HepG2 (cell line): ENCODE results near the gene ACTR6. TPM values are rescaled to one million over a fixed set of nuclear protein-coding genes. Genes with fewer than 3 reads are reported as not detected.

Source experiments
- ETS1 ChIP-seq: sonication (generic); formaldehyde crosslinking; IDR thresholded peaks from 2 replicates; pipeline ENCODE4 v1.4.0; 2020; ENCODE audit warnings: missing genetic modification reagents
- GFI1 ChIP-seq: sonication (generic); formaldehyde crosslinking; IDR thresholded peaks from 2 replicates; pipeline ENCODE4 v1.5.0; 2020; ENCODE audit warnings: missing genetic modification reagents, mild to moderate bottlenecking, borderline replicate concordance
- HMGXB4 ChIP-seq, 2 experiments: sonication (generic) in 1 of 2; formaldehyde crosslinking in 1 of 2; IDR thresholded peaks; 2 replicates each; pipeline versions ENCODE4 v1.4.0 to v1.6.1; 2018 to 2020; ENCODE audit warnings: missing genetic modification reagents in 2 of 2, borderline replicate concordance in 1 of 2, low read depth in 1 of 2, mild to moderate bottlenecking in 1 of 2, missing biosample characterization in 1 of 2
- KLF15 ChIP-seq: sonication (generic); formaldehyde crosslinking; IDR thresholded peaks from 2 replicates; pipeline ENCODE4 v1.8.1; 2023; ENCODE audit warnings: borderline replicate concordance, mild to moderate bottlenecking, inconsistent platforms, missing genetic modification reagents, mixed read lengths
- MAF1 ChIP-seq: sonication (generic); formaldehyde crosslinking; IDR thresholded peaks from 2 replicates; pipeline ENCODE4 v1.5.0; 2020; ENCODE audit warnings: missing genetic modification reagents, borderline replicate concordance
- NCOA1 ChIP-seq: sonication (generic); formaldehyde crosslinking; IDR thresholded peaks from 2 replicates; pipeline ENCODE4 v1.9.0; 2021; ENCODE audit warnings: missing genetic modification reagents
- POLR2AphosphoS5 ChIP-seq: IDR thresholded peaks from 2 replicates; pipeline ENCODE4 v1.6.1; 2012; ENCODE audit warnings: low read depth, low read length
- PRDM15 ChIP-seq: sonication (generic); formaldehyde crosslinking; IDR thresholded peaks from 2 replicates; pipeline ENCODE4 v1.4.0; 2020; ENCODE audit warnings: missing genetic modification reagents
- SNAPC2 ChIP-seq: sonication (generic); formaldehyde crosslinking; IDR thresholded peaks from 2 replicates; pipeline ENCODE4 v1.8.1; 2022; ENCODE audit warnings: mild to moderate bottlenecking, missing genetic modification reagents
- SNRNP70 ChIP-seq: fragments of 200-400 bp; formaldehyde crosslinking; IDR thresholded peaks from 2 replicates; pipeline ENCODE4 v1.6.1; 2017; ENCODE audit warnings: mild to moderate bottlenecking, low read depth, low read length, moderate library complexity
- SRSF9 ChIP-seq: fragments of 200-400 bp; formaldehyde crosslinking; IDR thresholded peaks from 2 replicates; pipeline ENCODE4 v1.6.1; 2018; ENCODE audit warnings: borderline replicate concordance, mild to moderate bottlenecking, low read depth, low read length; ENCODE audit not compliant: insufficient read depth, poor library complexity, severe bottlenecking
- TARDBP ChIP-seq: sonication (generic); formaldehyde crosslinking; IDR thresholded peaks from 2 replicates; pipeline ENCODE4 v1.8.0; 2022; ENCODE audit warnings: mild to moderate bottlenecking, missing genetic modification reagents
- THAP11 ChIP-seq: IDR thresholded peaks from 2 replicates; pipeline ENCODE4 v1.6.1; 2016; ENCODE audit warnings: missing biosample characterization, missing genetic modification reagents
- WIZ ChIP-seq: sonication (generic); formaldehyde crosslinking; IDR thresholded peaks from 2 replicates; pipeline ENCODE4 v1.5.1; 2020; ENCODE audit warnings: mild to moderate bottlenecking, missing genetic modification reagents
- ZC3H4 ChIP-seq: sonication (generic); formaldehyde crosslinking; IDR thresholded peaks from 2 replicates; pipeline ENCODE4 v1.4.0; 2020; ENCODE audit warnings: missing genetic modification reagents, borderline replicate concordance
- ZKSCAN5 ChIP-seq: sonication (generic); formaldehyde crosslinking; IDR thresholded peaks from 2 replicates; pipeline ENCODE4 v1.5.1; 2020; ENCODE audit warnings: mild to moderate bottlenecking, missing genetic modification reagents
- ZKSCAN8 ChIP-seq: IDR thresholded peaks from 2 replicates; pipeline ENCODE4 v1.6.1; 2016; ENCODE audit warnings: borderline replicate concordance, missing genetic modification reagents, missing compliant biosample characterization
- ZMAT3 ChIP-seq: sonication (generic); formaldehyde crosslinking; conservative IDR thresholded peaks from 2 replicates; pipeline ENCODE4 v1.7.0; 2021; ENCODE audit warnings: missing genetic modification reagents
- ZMYM2 ChIP-seq: sonication (generic); formaldehyde crosslinking; IDR thresholded peaks from 2 replicates; pipeline ENCODE4 v1.8.0; 2022; ENCODE audit warnings: mild to moderate bottlenecking, missing genetic modification reagents
- ZNF326 ChIP-seq: sonication (generic); formaldehyde crosslinking; IDR thresholded peaks from 2 replicates; pipeline ENCODE4 v1.4.0; 2020; ENCODE audit warnings: missing genetic modification reagents, borderline replicate concordance
- ZNF432 ChIP-seq: sonication (generic); formaldehyde crosslinking; IDR thresholded peaks from 2 replicates; pipeline ENCODE4 v1.5.0; 2020; ENCODE audit warnings: missing genetic modification reagents, mild to moderate bottlenecking, borderline replicate concordance
- ZNF580 ChIP-seq: IDR thresholded peaks from 2 replicates; pipeline ENCODE4 v1.6.1; 2016; ENCODE audit warnings: low read depth, borderline replicate concordance
- ZNF619 ChIP-seq: sonication (generic); formaldehyde crosslinking; IDR thresholded peaks from 2 replicates; pipeline ENCODE4 v1.4.0; 2020; ENCODE audit warnings: mild to moderate bottlenecking, missing genetic modification reagents
- polyA plus RNA-seq, 8 experiments: library from polyadenylated mRNA; depleted of rRNA in 3 of 8; stranded (reverse) in 7 of 8; unstranded in 1 of 8; fragments of >200 nt; fragmentation: Illumina TruSeq in 4 of 8; extraction: Trizol in 4 of 8; gene quantifications; 2 replicates each; pipeline versions ENCODE4 v1.2.1 to v1.2.3, GENCODE V29; 2011 to 2016; ENCODE audit warnings: low read depth in 4 of 8, missing spikeins in 1 of 8, mixed read lengths in 1 of 8; ENCODE audit not compliant: insufficient read depth in 1 of 8
- total RNA-seq, 5 experiments: library from RNA; depleted of rRNA; stranded (reverse); fragments of >200 nt; fragmentation: Illumina TruSeq; extraction: Trizol; gene quantifications; 2 replicates each; pipeline ENCODE4 v1.2.3, GENCODE V29; 2016; ENCODE audit warnings: low read depth in 1 of 5

Gene ACTR6
- total and polyA plus RNA-seq, 2 of the 13 experiments (the other 11 are each of a cell fraction or from before 2014, with no cell fraction given): 12.9 to 22.4 TPM

- TF ChIP-seq HMGXB4 (CRISPR knock-in tag; IDR thresholded peaks at IDR 0.05; ENCODE audit: borderline replicate concordance in 1 of 2, low read depth in 1 of 2) (peak in 1 of 2 experiments; percentile 86; a peak in 2 of 4 replicates), NCOA1 (CRISPR knock-in tag) (no peak), WIZ (CRISPR knock-in tag) (no peak), ZKSCAN5 (CRISPR knock-in tag) (no peak), ETS1 (no peak), THAP11 (CRISPR knock-in tag) (peak; percentile 88), SNAPC2 (CRISPR knock-in tag) (no peak), ZNF326 (CRISPR knock-in tag) (no peak), MAF1 (CRISPR knock-in tag) (no peak; the same call in 1 of the 2 replicates), ZMAT3 (no peak), ZNF580 (CRISPR knock-in tag) (0 out of 2 replicates have a peak, but pooled peaks have one; percentile 50), ZMYM2 (CRISPR knock-in tag) (no peak), ZNF432 (CRISPR knock-in tag) (no peak), PRDM15 (CRISPR knock-in tag) (no peak), ZC3H4 (CRISPR knock-in tag) (no peak), SNRNP70 (no peak), SRSF9 (no peak), TARDBP (peak; percentile 49; the same call in 1 of the 2 replicates), ZNF619 (CRISPR knock-in tag) (no peak), ZKSCAN8 (CRISPR knock-in tag) (no peak), GFI1 (CRISPR knock-in tag) (no peak; the same call in 1 of the 2 replicates), KLF15 (CRISPR knock-in tag) (no peak), POLR2AphosphoS5 (peak; percentile 93)
These were observed at the start of gene ACTR6 (continued) for GRCh38 chr12:100200463-100201181.
